ENCODE results near the gene PABPN1L.
"Not testable (repeated sequence)": the region's sequence is repeated elsewhere in the genome, so short reads cannot be mapped to it uniquely, and the experiment has no call there.

Gene PABPN1L

DNA sequence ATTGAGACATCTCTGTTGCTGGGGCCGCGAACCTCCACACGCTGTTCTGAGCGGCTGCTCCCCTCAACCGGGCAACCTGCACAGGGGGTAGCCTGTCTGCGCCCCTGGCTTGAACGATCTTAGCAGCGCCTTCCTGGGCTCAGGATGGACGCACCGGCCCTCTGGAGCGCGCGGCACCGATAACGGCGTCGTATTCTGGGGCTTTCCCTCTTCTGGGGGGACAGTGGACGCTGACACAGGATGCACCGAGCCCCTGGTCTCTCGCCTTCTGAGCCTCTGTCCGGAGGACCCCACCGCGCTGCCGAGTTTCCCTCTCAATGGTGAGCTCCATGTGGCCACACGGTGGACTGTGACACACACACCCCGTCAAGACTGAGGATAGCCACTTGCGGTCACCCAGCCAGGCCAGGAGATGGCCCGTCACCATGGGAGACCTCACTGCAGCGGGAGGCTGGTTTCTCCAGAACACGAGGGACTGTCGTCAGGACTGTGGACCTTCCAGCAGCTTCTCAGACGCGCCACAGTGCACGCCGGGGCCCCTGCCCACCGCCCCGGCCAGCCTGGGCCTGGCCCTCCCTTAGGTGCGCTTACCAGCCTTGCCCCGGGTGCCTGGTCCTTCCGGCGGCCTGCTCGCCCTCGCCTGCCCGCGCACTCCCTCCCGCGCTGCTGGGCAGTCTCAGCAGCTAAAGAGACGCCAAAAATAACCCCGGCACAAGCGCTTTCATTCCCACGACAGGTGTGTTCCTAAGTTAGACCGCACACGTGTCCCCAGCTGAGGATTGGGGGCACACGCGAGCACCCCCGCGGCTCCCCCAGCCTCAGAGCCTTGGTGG is 30.0 kb upstream of the PABPN1L start:
- ChIA-PET POLR2A (no interaction called here), CTCF (no interaction called here)
- TF ChIP-seq, protein P1, sequence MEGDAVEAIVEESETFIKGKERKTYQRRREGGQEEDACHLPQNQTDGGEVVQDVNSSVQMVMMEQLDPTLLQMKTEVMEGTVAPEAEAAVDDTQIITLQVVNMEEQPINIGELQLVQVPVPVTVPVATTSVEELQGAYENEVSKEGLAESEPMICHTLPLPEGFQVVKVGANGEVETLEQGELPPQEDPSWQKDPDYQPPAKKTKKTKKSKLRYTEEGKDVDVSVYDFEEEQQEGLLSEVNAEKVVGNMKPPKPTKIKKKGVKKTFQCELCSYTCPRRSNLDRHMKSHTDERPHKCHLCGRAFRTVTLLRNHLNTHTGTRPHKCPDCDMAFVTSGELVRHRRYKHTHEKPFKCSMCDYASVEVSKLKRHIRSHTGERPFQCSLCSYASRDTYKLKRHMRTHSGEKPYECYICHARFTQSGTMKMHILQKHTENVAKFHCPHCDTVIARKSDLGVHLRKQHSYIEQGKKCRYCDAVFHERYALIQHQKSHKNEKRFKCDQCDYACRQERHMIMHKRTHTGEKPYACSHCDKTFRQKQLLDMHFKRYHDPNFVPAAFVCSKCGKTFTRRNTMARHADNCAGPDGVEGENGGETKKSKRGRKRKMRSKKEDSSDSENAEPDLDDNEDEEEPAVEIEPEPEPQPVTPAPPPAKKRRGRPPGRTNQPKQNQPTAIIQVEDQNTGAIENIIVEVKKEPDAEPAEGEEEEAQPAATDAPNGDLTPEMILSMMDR (IDR thresholded peaks at IDR 0.05; ENCODE audit: insufficient read depth, low read length, missing control alignments), result no peak
- H3K4me3 ChIP-seq (ENCODE audit: low read depth, low read length), result no peak overlapping the region
- DNase-seq (ENCODE audit: low read depth, low spot score), result no peak

DNA sequence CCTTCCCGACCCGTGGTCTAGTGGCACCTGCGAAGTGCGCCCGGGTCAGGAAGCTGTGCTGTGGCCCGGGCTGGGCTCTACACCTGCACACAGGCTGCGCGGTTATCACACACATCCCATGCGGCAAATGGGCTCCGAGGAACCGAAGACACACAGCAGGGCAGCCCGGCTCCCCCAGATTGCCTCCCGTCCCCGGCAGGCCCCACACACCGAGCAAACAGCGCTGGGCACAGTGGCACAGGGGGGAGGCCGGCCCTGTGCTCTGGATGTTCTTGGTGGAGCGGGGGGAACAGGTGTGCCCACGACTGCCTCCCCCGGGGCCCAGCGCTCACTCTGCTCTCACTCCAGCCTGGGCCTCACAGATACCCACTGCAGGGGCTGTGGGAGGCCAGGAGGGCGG is 28.9 kb upstream of the PABPN1L start:
- CTCF ChIA-PET, result no interaction called here

DNA sequence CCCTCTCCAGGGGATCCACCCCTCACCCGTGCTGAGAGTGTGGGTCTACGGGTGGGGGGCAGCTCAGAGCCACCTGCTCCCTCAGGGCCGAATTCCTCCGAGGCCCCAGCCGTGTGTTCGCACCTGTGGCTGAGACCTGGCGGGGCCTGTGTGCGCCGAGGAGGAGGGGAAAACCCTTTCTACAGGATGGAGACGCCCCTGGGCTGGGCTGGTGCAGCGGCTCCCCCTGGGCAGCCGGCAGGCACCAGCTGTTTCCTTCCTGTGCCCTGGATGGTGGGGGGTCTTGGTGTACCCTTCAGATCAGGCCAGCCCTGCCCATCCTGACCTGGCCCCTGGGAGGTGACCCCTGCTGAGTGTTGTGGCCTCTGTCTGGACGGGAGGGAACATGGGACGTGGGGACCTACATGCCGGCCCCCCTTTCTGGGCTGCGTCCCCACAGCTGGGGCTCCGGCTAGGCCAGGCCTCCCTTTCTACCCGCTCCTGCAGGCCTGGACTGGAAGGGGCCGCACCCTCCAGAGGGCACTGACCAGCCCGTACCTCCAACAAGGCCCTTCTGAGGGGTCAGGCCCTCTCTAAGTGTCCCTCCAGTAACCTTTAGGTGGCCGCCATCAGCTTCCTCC is 28.3 kb upstream of the PABPN1L start:
- no peak for DNase-seq (ENCODE audit: low read depth, low spot score)
- CTCF ChIA-PET, result no interaction called here
- POLR2A ChIA-PET, result no interaction called here
- TF ChIP-seq, protein P1 (IDR thresholded peaks at IDR 0.05; ENCODE audit: insufficient read depth, low read length, missing control alignments), result no peak
- H3K4me3 ChIP-seq (ENCODE audit: low read depth, low read length), result no peak overlapping the region

More for the DNA sequence above, 28.9 kb upstream of the PABPN1L start:
- TF ChIP-seq, protein P1 (IDR thresholded peaks at IDR 0.05; ENCODE audit: insufficient read depth, low read length, missing control alignments), result no peak
- no peak for DNase-seq (ENCODE audit: low read depth, low spot score)
- H3K4me3 ChIP-seq (ENCODE audit: low read depth, low read length), result no peak overlapping the region
- POLR2A ChIA-PET, result no interaction called here

DNA sequence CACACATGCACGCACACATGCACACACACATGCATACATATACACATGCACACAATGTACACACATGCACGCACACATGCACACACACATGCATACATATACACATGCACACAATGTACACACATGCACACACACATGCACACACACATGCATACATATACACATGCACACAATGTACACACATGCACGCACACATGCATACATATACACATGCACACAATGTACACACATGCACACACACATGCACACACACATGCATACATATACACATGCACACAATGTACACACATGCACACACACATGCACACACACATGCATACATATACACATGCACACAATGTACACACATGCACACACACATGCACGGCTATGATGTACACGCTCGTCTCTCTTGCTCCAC is 27.8 kb upstream of the PABPN1L start:
- DNase-seq (ENCODE audit: low read depth, low spot score); CTCF ChIA-PET; POLR2A ChIA-PET; H3K4me3 ChIP-seq (ENCODE audit: low read depth, low read length): not testable (repeated sequence)

DNA sequence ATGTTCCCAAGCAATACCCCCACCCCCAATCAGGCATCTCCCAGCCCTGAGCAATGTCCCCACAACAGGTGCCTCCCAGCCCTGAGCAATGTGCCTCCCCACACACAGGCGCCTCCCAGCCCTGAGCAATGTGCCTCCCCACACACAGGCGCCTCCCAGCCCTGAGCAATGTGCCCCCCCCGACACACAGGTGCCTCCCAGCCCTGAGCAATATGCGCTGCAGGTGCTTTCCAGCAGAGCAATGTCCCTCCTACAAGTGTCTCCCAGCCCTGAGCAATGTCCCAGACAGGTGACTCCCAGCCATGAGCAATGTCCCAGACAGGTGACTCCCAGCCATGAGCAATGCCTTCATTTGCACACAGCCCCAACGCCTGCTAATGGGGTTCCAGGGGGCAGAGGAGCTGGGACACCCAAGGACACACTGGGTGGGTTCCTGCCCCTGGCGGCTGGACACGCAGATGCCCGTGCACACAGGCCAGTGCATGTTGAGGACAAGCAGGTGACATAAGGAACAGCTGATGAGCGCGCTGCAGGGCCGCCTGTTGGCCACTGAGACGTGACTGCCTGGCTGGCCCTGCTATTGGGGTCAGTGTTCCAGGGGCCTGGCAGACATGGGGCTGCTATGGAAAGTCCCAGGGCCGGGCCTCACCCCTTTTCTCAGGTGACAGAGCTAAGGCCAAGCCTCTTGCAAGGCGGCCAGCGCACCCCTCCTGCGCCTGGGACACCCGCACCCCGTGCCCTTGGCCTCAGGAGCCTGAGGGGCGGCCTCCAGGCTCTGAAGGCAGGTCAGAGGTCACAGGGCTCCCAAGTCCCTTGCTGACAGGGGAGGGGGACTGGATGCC is 26.9 kb upstream of the PABPN1L start:
- POLR2A ChIA-PET, result no interaction called here
- H3K4me3 ChIP-seq (ENCODE audit: low read depth, low read length), result no peak overlapping the region
- TF ChIP-seq, protein P1 (IDR thresholded peaks at IDR 0.05; ENCODE audit: insufficient read depth, low read length, missing control alignments), result no peak
- no peak for DNase-seq (ENCODE audit: low read depth, low spot score)
- CTCF ChIA-PET, result no interaction called here

DNA sequence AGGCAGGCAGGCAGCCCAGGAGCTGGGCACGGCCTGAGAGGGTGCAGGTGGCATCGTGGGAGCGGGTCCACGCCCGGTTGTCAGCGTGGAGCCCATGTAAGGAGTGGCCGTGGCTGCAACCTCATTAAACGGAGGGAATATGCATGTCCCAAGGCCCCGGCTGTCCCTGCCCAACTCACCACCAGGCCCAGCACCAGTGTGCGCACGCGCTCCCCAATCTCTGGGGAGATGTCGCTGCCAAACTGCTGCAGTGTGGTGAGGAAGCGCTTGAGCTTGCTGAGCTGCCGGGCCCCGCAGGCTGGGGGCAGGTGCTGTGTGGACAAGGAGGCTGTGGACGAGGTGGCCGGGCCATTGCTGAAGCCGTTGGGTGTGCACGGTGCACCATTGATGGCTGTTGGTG is 25.6 kb upstream of the PABPN1L start:
- DNase-seq (ENCODE audit: low read depth, low spot score), result no peak
- POLR2A ChIA-PET, result no interaction called here
- CTCF ChIA-PET, result no interaction called here
- TF ChIP-seq, protein P1 (IDR thresholded peaks at IDR 0.05; ENCODE audit: insufficient read depth, low read length, missing control alignments), result no peak
- H3K4me3 ChIP-seq (ENCODE audit: low read depth, low read length), result no peak overlapping the region

All from AG04449 (cell line).